Activated CD4-positive, alpha-beta T cell treated with anti-CD3 and anti-CD28 coated beads, Interleukin-10, Interleukin-2, amounts not matched to agents 100 ng/mL and 50 ng/mL, durations not matched to agents 16 hours and 8 hours (primary cell): Measurements from ENCODE around the gene SGO1.

Experiments
- DNase-seq: peaks from one replicate; pipeline ENCODE4 v3.0.0-alpha.2; 2020

The SGO1 gene

GRCh38 chr3:20154078-20154477 lies 31.9 kb downstream of the SGO1 start:
- no peak for DNase-seq

- DNase-seq, result no peak
Observed at GRCh38 chr3:20148466-20148865, 37.5 kb downstream of the SGO1 start.

- no peak for DNase-seq
Observed at GRCh38 chr3:20147361-20147760, 38.6 kb downstream of the SGO1 start.

GRCh38 chr3:20146301-20146700 lies 39.7 kb downstream of the SGO1 start:
- DNase-seq, result no peak

GRCh38 chr3:20145874-20146273 lies 40.1 kb downstream of the SGO1 start:
- DNase-seq, result no peak

GRCh38 chr3:20143519-20143918 lies 42.5 kb downstream of the SGO1 start:
- DNase-seq, result no peak

- DNase-seq, result no peak
Observed at GRCh38 chr3:20142517-20142916, 43.5 kb downstream of the SGO1 start.

- DNase-seq, result no peak
Observed at GRCh38 chr3:20141851-20142250, 44.2 kb downstream of the SGO1 start.

- no peak for DNase-seq
Observed at GRCh38 chr3:20141316-20141715, 44.7 kb downstream of the SGO1 start.

- no peak for DNase-seq
Observed at GRCh38 chr3:20140881-20141280, 45.1 kb downstream of the SGO1 start.

- DNase-seq, result no peak
Observed at GRCh38 chr3:20137647-20138046, 48.4 kb downstream of the SGO1 start.

- no peak for DNase-seq
Observed at GRCh38 chr3:20136231-20136630, 49.8 kb downstream of the SGO1 start.

- no peak for DNase-seq
Observed at GRCh38 chr3:20130106-20130505, 55.9 kb downstream of the SGO1 start.

GRCh38 chr3:20128358-20128757 lies 57.6 kb downstream of the SGO1 start:
- no peak for DNase-seq

GRCh38 chr3:20125897-20126296 lies 60.1 kb downstream of the SGO1 start:
- no peak for DNase-seq

- DNase-seq, result no peak
Observed at GRCh38 chr3:20125289-20125688, 60.7 kb downstream of the SGO1 start.

GRCh38 chr3:20123131-20123652 lies 62.8 kb downstream of the SGO1 start:
- DNase-seq, result no peak

- no peak for DNase-seq
Observed at GRCh38 chr3:20121088-20121487, 64.9 kb downstream of the SGO1 start.
